Mucosa of rectum (tissue), 2 donors: ENCODE measurements around the gene HUWE1.

Experiments used
- H3K27ac ChIP-seq, 2 donors: one replicate each; pipeline ENCODE4 v1.7.0; 2013; ENCODE audit warnings: inconsistent platforms in 2 of 2, low read depth in 2 of 2, low read length in 2 of 2
- H3K27me3 ChIP-seq, 2 donors: one replicate each; pipeline ENCODE4 v1.7.0; 2013; ENCODE audit warnings: low read length in 2 of 2; ENCODE audit not compliant: control insufficient read depth in 2 of 2, insufficient read depth in 2 of 2
- H3K36me3 ChIP-seq, 2 donors: one replicate each; pipeline ENCODE4 v1.7.0; 2013; ENCODE audit warnings: low read length in 2 of 2; ENCODE audit not compliant: control insufficient read depth in 2 of 2, insufficient read depth in 2 of 2
- H3K4me1 ChIP-seq, 2 donors: one replicate each; pipeline ENCODE4 v1.7.0; 2013; ENCODE audit warnings: low read length in 2 of 2, mild to moderate bottlenecking in 1 of 2; ENCODE audit not compliant: control insufficient read depth in 2 of 2, insufficient read depth in 2 of 2
- H3K4me3 ChIP-seq, 2 donors: one replicate each; pipeline ENCODE4 v1.7.0; 2013; ENCODE audit warnings: low read length in 2 of 2
- H3K9ac ChIP-seq, 2 donors: one replicate each; pipeline ENCODE4 v1.7.0; 2013; ENCODE audit warnings: low read length in 2 of 2, low read depth in 1 of 2, mild to moderate bottlenecking in 1 of 2
- H3K9me3 ChIP-seq, 2 donors: one replicate each; pipeline ENCODE4 v1.7.0; 2013; ENCODE audit warnings: low read length in 2 of 2; ENCODE audit not compliant: control insufficient read depth in 2 of 2
- donor health status: healthy.
- donor health status: Normal muscosa, but diverticular disease.

HUWE1 gene

DNA sequence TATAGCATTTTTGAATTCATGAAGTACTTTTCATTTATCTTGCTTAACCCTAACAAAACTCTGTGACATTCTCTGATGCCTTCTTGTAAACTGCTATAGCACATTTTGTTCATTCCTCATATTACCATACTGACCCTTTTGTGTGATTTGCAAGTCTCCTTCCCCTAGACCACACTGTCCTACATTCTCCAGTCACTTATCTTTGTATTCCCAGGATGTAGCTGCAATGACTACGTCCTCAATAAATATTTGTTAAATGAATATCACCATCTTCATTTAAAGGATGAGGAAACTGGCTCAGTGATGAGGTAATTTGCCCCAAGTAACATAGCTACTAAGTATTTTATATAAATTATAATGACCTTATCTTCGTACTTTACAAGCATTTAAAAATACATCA, 11.9 kb downstream of the HUWE1 start:
- Histone ChIP-seq H3K9me3 (no peaks in the 10 kb centered on the region), H3K4me3 (no peak overlapping the region), H3K27me3 (no peaks in the 10 kb centered on the region), H3K4me1 (peaks cover 0 to 3% of the 10 kb centered on the region in 2 donors), H3K36me3 (peaks cover 10 to 11% of the 10 kb centered on the region in 2 donors), H3K9ac (no peak overlapping the region), H3K27ac (no peak overlapping the region)

DNA sequence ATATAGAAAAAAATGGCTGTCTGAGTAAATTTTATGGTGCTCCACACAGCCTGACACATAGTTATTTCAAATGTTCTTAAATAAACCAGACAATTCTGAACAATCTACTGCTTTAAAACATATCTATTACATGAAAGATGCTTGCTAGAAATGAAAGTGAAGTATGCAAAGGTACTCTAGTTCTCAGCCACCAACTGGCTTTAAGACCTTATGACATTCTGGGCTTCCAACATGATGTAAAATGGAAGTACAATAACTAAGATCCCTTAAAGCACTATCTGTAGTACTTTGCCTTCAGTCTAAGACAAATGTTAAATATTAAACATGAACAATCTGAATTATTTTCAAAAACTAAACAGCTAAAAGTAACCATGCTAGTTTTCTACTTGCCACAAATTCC, 17.3 kb downstream of the HUWE1 start:
- Histone ChIP-seq H3K4me1 (no peaks in the 10 kb centered on the region), H3K9ac (no peak overlapping the region), H3K4me3 (no peak overlapping the region), H3K36me3 (peaks cover 0 to 12% of the 10 kb centered on the region in 2 donors), H3K27ac (no peak overlapping the region), H3K9me3 (no peaks in the 10 kb centered on the region), H3K27me3 (peaks cover 0 to 4% of the 10 kb centered on the region in 2 donors)

- no peaks in the 10 kb centered on the region for H3K9me3 ChIP-seq
- peaks cover 0 to 4% of the 10 kb centered on the region in 2 donors for H3K27me3 ChIP-seq
- H3K27ac ChIP-seq: no peak overlapping the region
- H3K4me3 ChIP-seq: no peak overlapping the region
- H3K9ac ChIP-seq: no peak overlapping the region
- H3K4me1 ChIP-seq: no peaks in the 10 kb centered on the region
- peaks cover 0 to 12% of the 10 kb centered on the region in 2 donors for H3K36me3 ChIP-seq
Measured at GRCh38 chrX:53666171-53666570, 20.3 kb downstream of the HUWE1 start.

DNA sequence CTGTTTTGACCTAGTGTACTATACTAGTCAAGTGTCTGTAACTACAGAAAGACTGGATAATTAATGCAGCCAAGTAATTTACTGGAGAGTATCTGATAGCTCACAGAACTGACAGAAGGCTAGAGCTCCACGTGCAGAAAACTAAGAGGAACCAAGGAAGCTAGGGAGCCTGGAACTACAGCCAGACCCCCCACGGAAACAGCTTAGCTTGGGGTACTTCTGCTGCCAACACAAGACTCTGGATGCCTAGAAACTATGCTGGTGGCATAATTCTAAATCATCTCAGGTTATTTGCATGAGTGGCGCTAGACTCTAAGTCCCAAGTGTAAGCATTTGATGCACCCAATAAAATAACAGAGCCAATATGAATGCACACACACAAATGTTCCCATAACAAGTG, 26.5 kb downstream of the HUWE1 start:
- Histone ChIP-seq H3K9me3 (no peaks in the 10 kb centered on the region), H3K36me3 (peaks cover 2% of the 10 kb centered on the region in 2 donors), H3K4me1 (no peaks in the 10 kb centered on the region), H3K27ac (no peak overlapping the region), H3K27me3 (peaks cover 3 to 4% of the 10 kb centered on the region in 2 donors), H3K4me3 (no peak overlapping the region), H3K9ac (no peak overlapping the region)

- peaks cover 0 to 3% of the 10 kb centered on the region in 2 donors for H3K27me3 ChIP-seq
- H3K4me1 ChIP-seq: no peaks in the 10 kb centered on the region
- H3K9me3 ChIP-seq: no peaks in the 10 kb centered on the region
- peaks cover 0 to 2% of the 10 kb centered on the region in 2 donors for H3K36me3 ChIP-seq
- H3K4me3 ChIP-seq: no peak overlapping the region
- no peak overlapping the region for H3K9ac ChIP-seq
- H3K27ac ChIP-seq: no peak overlapping the region
Measured at GRCh38 chrX:53659039-53659438, 27.5 kb downstream of the HUWE1 start.

- Histone ChIP-seq H3K9ac (no peak overlapping the region), H3K9me3 (no peaks in the 10 kb centered on the region), H3K4me3 (no peak overlapping the region), H3K27ac (no peak overlapping the region), H3K36me3 (peaks cover 2 to 5% of the 10 kb centered on the region in 2 donors), H3K4me1 (no peaks in the 10 kb centered on the region), H3K27me3 (peaks cover 0 to 6% of the 10 kb centered on the region in 2 donors)
Measured at GRCh38 chrX:53656845-53657244, 29.7 kb downstream of the HUWE1 start.

- Histone ChIP-seq H3K27me3 (peaks cover 0 to 6% of the 10 kb centered on the region in 2 donors), H3K9me3 (no peaks in the 10 kb centered on the region), H3K9ac (no peak overlapping the region), H3K27ac (no peak overlapping the region), H3K4me3 (no peak overlapping the region), H3K36me3 (peaks cover 4 to 15% of the 10 kb centered on the region in 2 donors), H3K4me1 (no peaks in the 10 kb centered on the region)
Measured at GRCh38 chrX:53654376-53654775, 32.1 kb downstream of the HUWE1 start.

DNA sequence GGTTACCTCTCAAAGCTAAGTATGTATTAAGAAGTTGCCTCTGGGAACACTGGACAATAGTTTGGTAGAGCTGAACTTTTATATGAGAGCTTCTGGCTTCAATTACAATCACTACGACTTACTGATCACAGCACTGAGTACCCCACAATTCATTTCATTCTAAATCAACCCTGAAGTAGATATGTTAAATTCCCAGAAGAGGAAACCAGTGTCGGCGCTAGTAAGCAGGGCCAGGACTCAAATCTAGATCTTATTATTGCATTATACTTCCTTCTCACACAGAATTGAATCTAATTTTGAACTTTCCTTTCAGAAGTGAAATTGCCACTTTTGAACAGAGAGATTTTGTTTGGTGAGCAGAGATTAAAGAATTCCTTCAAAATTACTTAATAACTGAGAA, 41.8 kb downstream of the HUWE1 start:
- H3K36me3 ChIP-seq: peaks cover 21 to 27% of the 10 kb centered on the region in 2 donors

GRCh38 chrX:53642337-53642736, 44.2 kb downstream of the HUWE1 start:
- H3K36me3 ChIP-seq: peaks cover 20 to 29% of the 10 kb centered on the region in 2 donors
- H3K9me3 ChIP-seq: no peaks in the 10 kb centered on the region
- H3K4me1 ChIP-seq: no peaks in the 10 kb centered on the region
- no peak overlapping the region for H3K9ac ChIP-seq
- no peaks in the 10 kb centered on the region for H3K27me3 ChIP-seq
- no peak overlapping the region for H3K4me3 ChIP-seq
- H3K27ac ChIP-seq: no peak overlapping the region

More for the DNA sequence above, 41.8 kb downstream of the HUWE1 start:
- Histone ChIP-seq H3K9ac (no peak overlapping the region), H3K9me3 (no peaks in the 10 kb centered on the region), H3K27ac (no peak overlapping the region), H3K4me3 (no peak overlapping the region), H3K4me1 (no peaks in the 10 kb centered on the region), H3K27me3 (peaks cover 0 to 2% of the 10 kb centered on the region in 2 donors)

DNA sequence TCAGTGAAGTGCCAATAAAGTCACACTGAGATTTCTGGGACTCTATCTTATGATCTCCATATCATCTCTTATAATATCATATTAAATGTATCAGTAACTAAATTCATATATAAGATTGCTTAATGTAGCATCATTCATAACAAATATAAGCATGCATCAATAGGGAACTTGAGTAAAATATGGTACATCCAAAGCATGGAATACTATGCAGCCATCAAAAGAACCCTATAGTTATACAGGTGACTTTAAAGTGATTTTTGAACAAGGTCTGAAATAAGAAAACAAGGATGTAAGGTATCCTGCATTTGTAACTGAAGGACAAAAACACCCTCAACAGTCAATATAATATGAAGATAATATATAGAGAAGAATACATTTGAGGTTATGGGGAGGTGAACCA, 47.3 kb downstream of the HUWE1 start:
- Histone ChIP-seq H3K9ac (no peak overlapping the region), H3K27me3 (peaks cover 0 to 4% of the 10 kb centered on the region in 2 donors), H3K4me1 (no peaks in the 10 kb centered on the region), H3K36me3 (peaks cover 15 to 22% of the 10 kb centered on the region in 2 donors), H3K4me3 (no peak overlapping the region), H3K27ac (no peak overlapping the region), H3K9me3 (no peaks in the 10 kb centered on the region)

DNA sequence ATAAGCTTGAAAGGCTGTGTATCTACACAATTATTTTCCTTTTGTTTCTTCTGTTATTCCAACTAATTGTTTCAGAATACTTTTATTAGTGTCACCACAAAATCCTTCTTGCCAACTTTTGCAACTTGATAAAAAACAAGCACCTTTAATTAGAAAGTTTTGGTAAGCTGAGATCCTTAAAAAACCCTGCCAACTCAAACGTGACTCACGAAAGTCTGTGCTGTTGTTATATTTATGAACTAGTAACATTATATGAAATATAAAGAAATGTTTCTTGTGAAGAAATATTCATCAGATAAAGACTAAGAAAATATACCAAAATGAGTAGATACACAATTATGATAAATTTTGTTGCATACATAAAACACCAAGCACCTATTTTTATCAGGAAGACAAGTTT, 49.0 kb downstream of the HUWE1 start:
- Histone ChIP-seq H3K9me3 (no peaks in the 10 kb centered on the region), H3K4me1 (no peaks in the 10 kb centered on the region), H3K9ac (no peak overlapping the region), H3K27me3 (peaks cover 0 to 4% of the 10 kb centered on the region in 2 donors), H3K27ac (no peak overlapping the region), H3K4me3 (no peak overlapping the region), H3K36me3 (peaks cover 19 to 25% of the 10 kb centered on the region in 2 donors)
